GM12878 (cell line): ENCODE data around the gene REEP2. TPM values are rescaled to one million over a fixed set of nuclear protein-coding genes. Genes with fewer than 3 reads are reported as not detected.

Experiments used
- BRCA1 ChIP-seq: IDR thresholded peaks from 2 replicates; pipeline ENCODE4 v1.6.1; 2011; ENCODE audit warnings: low read depth, low read length, improper control_type of control experiment
- CBFB ChIP-seq: IDR thresholded peaks from 2 replicates; pipeline ENCODE4 v1.6.1; 2016; ENCODE audit warnings: antibody characterized with exemption, low read depth
- CBX5 ChIP-seq: sonication (generic); IDR thresholded peaks from 2 replicates; pipeline ENCODE4 v1.6.1; 2016; ENCODE audit warnings: low read depth, moderate library complexity, mild to moderate bottlenecking, inconsistent platforms
- CHD2 ChIP-seq: IDR thresholded peaks from 2 replicates; pipeline ENCODE4 v1.6.1; 2011; ENCODE audit warnings: low read depth, low read length, improper control_type of control experiment, borderline replicate concordance
- DPF2 ChIP-seq: fragments of 450-650 bp; IDR thresholded peaks from 2 replicates; pipeline ENCODE4 v1.6.1; 2017; ENCODE audit warnings: mild to moderate bottlenecking
- ETV6 ChIP-seq, 2 experiments: fragments of 450-650 bp in 1 of 2; IDR thresholded peaks in 1 of 2; conservative IDR thresholded peaks in 1 of 2; 2 replicates each; pipeline ENCODE4 v1.6.1; 2014; ENCODE audit warnings: antibody characterized with exemption in 1 of 2, borderline replicate concordance in 1 of 2, low read depth in 1 of 2, mild to moderate bottlenecking in 1 of 2, moderate library complexity in 1 of 2
- HDAC2 ChIP-seq: fragments of 200-600 bp; sonication (generic); IDR thresholded peaks from 2 replicates; pipeline ENCODE4 v1.6.1; 2017
- KDM1A ChIP-seq: fragments of 200-600 bp; sonication (generic); IDR thresholded peaks from 2 replicates; pipeline ENCODE4 v1.6.1; 2016; ENCODE audit warnings: borderline replicate concordance
- KLF5 ChIP-seq: fragments of 450-650 bp; IDR thresholded peaks from 2 replicates; pipeline ENCODE4 v1.6.1; 2014; ENCODE audit warnings: mild to moderate bottlenecking; ENCODE audit not compliant: partially characterized antibody
- MTA2 ChIP-seq: fragments of 450-650 bp; IDR thresholded peaks from 2 replicates; pipeline ENCODE4 v1.6.1; 2016; ENCODE audit warnings: low read depth, mild to moderate bottlenecking, moderate library complexity
- MYC ChIP-seq: IDR thresholded peaks from 2 replicates; pipeline ENCODE4 v1.6.1; 2011; ENCODE audit warnings: mild to moderate bottlenecking, low read length, moderate library complexity, inconsistent platforms; ENCODE audit not compliant: insufficient read depth, insufficient replicate concordance, insufficient read length, severe bottlenecking
- NR2C2 ChIP-seq: IDR thresholded peaks from 2 replicates; pipeline ENCODE4 v1.6.1; 2011; ENCODE audit warnings: borderline replicate concordance, low read depth; ENCODE audit not compliant: control insufficient read depth, insufficient read length
- RUNX3 ChIP-seq: IDR thresholded peaks from 2 replicates; pipeline ENCODE4 v1.6.1; 2012; ENCODE audit warnings: low read length, inconsistent platforms
- SMAD1 ChIP-seq: fragments of 450-650 bp; IDR thresholded peaks from 2 replicates; pipeline ENCODE4 v1.6.1; 2018; ENCODE audit warnings: mild to moderate bottlenecking, low read depth; ENCODE audit not compliant: partially characterized antibody
- SMAD5 ChIP-seq: IDR thresholded peaks from 2 replicates; pipeline ENCODE4 v1.6.1; 2016; ENCODE audit warnings: antibody characterized with exemption, low read depth
- SP1 ChIP-seq: IDR thresholded peaks from one replicate; pipeline ENCODE4 v1.6.1; 2011; ENCODE audit warnings: low read depth, low read length
- SRF ChIP-seq, 2 experiments: IDR thresholded peaks; 2 replicates each; pipeline ENCODE4 v1.6.1; 2011; ENCODE audit warnings: low read depth in 2 of 2, low read length in 2 of 2, mild to moderate bottlenecking in 1 of 2, moderate library complexity in 1 of 2
- TCF7 ChIP-seq: IDR thresholded peaks from 2 replicates; pipeline ENCODE4 v1.6.1; 2014; ENCODE audit warnings: antibody characterized with exemption, borderline replicate concordance
- ZBTB40 ChIP-seq: fragments of 450-650 bp; IDR thresholded peaks from 2 replicates; pipeline ENCODE4 v1.6.1; 2016; ENCODE audit warnings: mild to moderate bottlenecking, moderate library complexity, borderline replicate concordance
- ZNF207 ChIP-seq: fragments of 450-650 bp; IDR thresholded peaks from 2 replicates; pipeline ENCODE4 v1.6.1; 2014; ENCODE audit warnings: antibody characterized with exemption, mild to moderate bottlenecking, borderline replicate concordance
- ZNF217 ChIP-seq: fragments of 450-650 bp; IDR thresholded peaks from 2 replicates; pipeline ENCODE4 v1.6.1; 2017; ENCODE audit warnings: antibody characterized with exemption, mild to moderate bottlenecking
- polyA plus RNA-seq, 11 experiments: library from polyadenylated mRNA; depleted of rRNA in 4 of 11; unstranded in 6 of 11; stranded (reverse) in 5 of 11; fragments of >200 nt; fragmentation: Nextera tagmentation in 4 of 11; fragmentation: Illumina TruSeq in 1 of 11; extraction: Ambion mirVana in 4 of 11; extraction: Trizol in 1 of 11; gene quantifications; 1 replicate in 1 of 11; 2 replicates in 10 of 11; pipeline versions ENCODE4 v1.2.1 to v1.2.3, GENCODE V29; 2011 to 2016; ENCODE audit warnings: inconsistent platforms in 2 of 11, missing spikeins in 2 of 11, low read depth in 1 of 11
- total RNA-seq, 4 experiments: library from RNA; depleted of rRNA in 3 of 4; stranded (reverse); fragments of >200 nt in 3 of 4; fragmentation: Illumina TruSeq in 1 of 4; extraction: Trizol in 1 of 4; gene quantifications; 2 replicates each; pipeline versions ENCODE4 v1.2.1 to v1.2.3, GENCODE V29; 2013 to 2021
- TF ChIP-seq, protein P1 (sequence below): IDR thresholded peaks from 2 replicates; pipeline ENCODE4 v1.6.1; 2011; ENCODE audit warnings: borderline replicate concordance, low read depth, mild to moderate bottlenecking, moderate library complexity, mixed read lengths, low read length; ENCODE audit not compliant: insufficient read depth; ENCODE audit errors: extremely low read length
- TF ChIP-seq, protein P2 (sequence below): fragments of 450-650 bp; IDR thresholded peaks from 2 replicates; pipeline ENCODE4 v1.6.1; 2017; ENCODE audit warnings: antibody characterized with exemption, mild to moderate bottlenecking, moderate library complexity

The REEP2 gene
- total and polyA plus RNA-seq, 10 of the 15 experiments (the other 5 are each of a cell fraction or from before 2014, with no cell fraction given): 0.10 to 3.1 (median 2.0) TPM

DNA sequence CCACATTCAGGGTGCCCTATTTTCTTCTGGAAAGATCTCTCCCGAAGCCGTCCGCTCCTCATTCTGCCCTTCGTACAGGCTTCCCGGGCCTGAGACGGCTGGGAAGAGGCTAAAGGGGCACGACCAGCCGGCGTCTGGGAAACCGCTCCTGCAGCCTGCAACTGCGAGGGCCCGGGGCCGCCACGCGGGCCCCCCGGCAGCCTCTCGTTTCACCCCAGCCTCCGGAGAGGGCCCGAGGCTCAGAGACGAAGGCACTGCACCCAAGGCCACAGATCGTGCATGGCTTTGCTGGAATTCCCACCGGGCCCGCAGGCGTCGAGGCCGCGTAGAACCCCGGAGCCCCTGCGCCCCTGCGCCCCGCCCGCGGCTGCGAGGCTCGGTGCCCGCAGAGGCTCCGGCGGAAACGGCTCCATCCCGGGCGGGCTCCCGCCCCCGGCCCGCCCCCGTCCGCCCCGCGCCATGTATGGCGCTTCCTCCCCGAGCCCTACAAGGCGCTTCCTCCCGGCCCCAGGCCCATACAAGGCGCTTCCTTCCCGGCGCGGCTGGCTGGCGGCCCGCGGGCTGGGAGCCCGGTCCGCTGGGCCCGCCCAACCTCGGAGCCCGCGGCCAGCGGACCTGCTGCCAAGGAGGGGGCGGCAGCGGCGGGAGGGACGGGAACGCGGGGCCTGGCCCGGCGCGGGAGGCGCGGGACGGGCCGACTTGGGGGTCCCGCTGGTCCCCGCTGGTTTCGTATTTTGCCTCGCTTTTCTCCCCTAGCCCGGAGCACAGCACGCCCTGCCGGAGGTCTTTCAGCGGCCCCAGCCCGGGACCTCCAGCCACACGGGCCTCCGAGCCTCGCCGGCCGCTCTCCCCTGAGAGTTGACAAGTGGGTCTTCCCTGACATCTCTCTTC lies 53.1 kb downstream of the REEP2 start (continued):
- TF ChIP-seq, protein P1, sequence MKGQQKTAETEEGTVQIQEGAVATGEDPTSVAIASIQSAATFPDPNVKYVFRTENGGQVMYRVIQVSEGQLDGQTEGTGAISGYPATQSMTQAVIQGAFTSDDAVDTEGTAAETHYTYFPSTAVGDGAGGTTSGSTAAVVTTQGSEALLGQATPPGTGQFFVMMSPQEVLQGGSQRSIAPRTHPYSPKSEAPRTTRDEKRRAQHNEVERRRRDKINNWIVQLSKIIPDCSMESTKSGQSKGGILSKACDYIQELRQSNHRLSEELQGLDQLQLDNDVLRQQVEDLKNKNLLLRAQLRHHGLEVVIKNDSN: no peak
- no peak for TF ChIP-seq TCF7
- TF ChIP-seq SMAD1: no peak
- no peak for TF ChIP-seq CHD2
- TF ChIP-seq SMAD5: no peak
- TF ChIP-seq MTA2: no peak
- peak; percentile 39; the same call in 1 of the 2 replicates for TF ChIP-seq ZNF207
- no peak for TF ChIP-seq BRCA1
- no peak for TF ChIP-seq ZBTB40
- no peak for TF ChIP-seq NR2C2
- TF ChIP-seq MYC: no peak
- TF ChIP-seq KLF5: no peak
- no peak for TF ChIP-seq RUNX3
- TF ChIP-seq HDAC2: no peak
- no peak for TF ChIP-seq CBFB
- no peak for TF ChIP-seq KDM1A
- peak; percentile 24 for TF ChIP-seq SP1
- no peak for TF ChIP-seq ETV6 (conservative IDR thresholded peaks at IDR 0.05 in 1 of 2, IDR thresholded peaks at IDR 0.05 in 1 of 2; ENCODE audit: borderline replicate concordance in 1 of 2, low read depth in 1 of 2)
- TF ChIP-seq DPF2: peak; percentile 66; the same call in 1 of the 2 replicates
- TF ChIP-seq CBX5: no peak
- TF ChIP-seq ZNF217: no peak
- TF ChIP-seq SRF (IDR thresholded peaks at IDR 0.05; ENCODE audit: low read depth in 2 of 2, low read length in 2 of 2): peak; percentile 99 to 100
- TF ChIP-seq, protein P2, sequence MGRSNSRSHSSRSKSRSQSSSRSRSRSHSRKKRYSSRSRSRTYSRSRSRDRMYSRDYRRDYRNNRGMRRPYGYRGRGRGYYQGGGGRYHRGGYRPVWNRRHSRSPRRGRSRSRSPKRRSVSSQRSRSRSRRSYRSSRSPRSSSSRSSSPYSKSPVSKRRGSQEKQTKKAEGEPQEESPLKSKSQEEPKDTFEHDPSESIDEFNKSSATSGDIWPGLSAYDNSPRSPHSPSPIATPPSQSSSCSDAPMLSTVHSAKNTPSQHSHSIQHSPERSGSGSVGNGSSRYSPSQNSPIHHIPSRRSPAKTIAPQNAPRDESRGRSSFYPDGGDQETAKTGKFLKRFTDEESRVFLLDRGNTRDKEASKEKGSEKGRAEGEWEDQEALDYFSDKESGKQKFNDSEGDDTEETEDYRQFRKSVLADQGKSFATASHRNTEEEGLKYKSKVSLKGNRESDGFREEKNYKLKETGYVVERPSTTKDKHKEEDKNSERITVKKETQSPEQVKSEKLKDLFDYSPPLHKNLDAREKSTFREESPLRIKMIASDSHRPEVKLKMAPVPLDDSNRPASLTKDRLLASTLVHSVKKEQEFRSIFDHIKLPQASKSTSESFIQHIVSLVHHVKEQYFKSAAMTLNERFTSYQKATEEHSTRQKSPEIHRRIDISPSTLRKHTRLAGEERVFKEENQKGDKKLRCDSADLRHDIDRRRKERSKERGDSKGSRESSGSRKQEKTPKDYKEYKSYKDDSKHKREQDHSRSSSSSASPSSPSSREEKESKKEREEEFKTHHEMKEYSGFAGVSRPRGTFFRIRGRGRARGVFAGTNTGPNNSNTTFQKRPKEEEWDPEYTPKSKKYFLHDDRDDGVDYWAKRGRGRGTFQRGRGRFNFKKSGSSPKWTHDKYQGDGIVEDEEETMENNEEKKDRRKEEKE: no peak
